ENCODE results near the gene IL5RA. TPM values are rescaled to one million over a fixed set of nuclear protein-coding genes. Genes with fewer than 3 reads are reported as not detected.

The IL5RA gene
- polyA plus RNA-seq, 1 of the 3 experiments (the other 2 are of a cell fraction), result not detected

- TF ChIP-seq REST (IDR thresholded peaks at IDR 0.05; ENCODE audit: low read depth, low read length) (no peak), RXRA (IDR thresholded peaks at IDR 0.05; ENCODE audit: borderline replicate concordance, low read depth) (no peak), NRF1 (IDR thresholded peaks at IDR 0.05; ENCODE audit: low read depth, low read length) (no peak), MXI1 (IDR thresholded peaks at IDR 0.05; ENCODE audit: low read depth, low read length) (no peak)
These were observed 73.0 kb downstream of the IL5RA start (continued) for GRCh38 chr3:3037156-3037555.

- Histone ChIP-seq H3K36me3 (replicated peaks in 1 of 2; ENCODE audit: control insufficient read depth in 1 of 2, insufficient read depth in 2 of 2, low read length in 1 of 2) (no peaks in the 10 kb centered on the region), H3K27me3 (ENCODE audit: insufficient read depth) (no peaks in the 10 kb centered on the region), H3F3A (replicated peaks; ENCODE audit: insufficient read depth) (no peaks in the 10 kb centered on the region), H4K20me1 (ENCODE audit: insufficient read depth) (no peaks in the 10 kb centered on the region), H3K4me1 (ENCODE audit: control insufficient read depth in 1 of 2, insufficient read depth in 2 of 2, low read depth in 1 of 2, low read length in 1 of 2) (peaks cover 0 to 8% of the 10 kb centered on the region in 2 experiments; a peak in 1 of 4 replicates), H2AFZ (ENCODE audit: low read depth) (no peak overlapping the region), H3K4me2 (no peak overlapping the region), H3K9me3 (no peaks in the 10 kb centered on the region), H3K9me2 (no peaks in the 10 kb centered on the region), H3K9ac (no peak overlapping the region), H3K27ac (ENCODE audit: low read depth in 2 of 2, low read length in 1 of 2) (peak overlapping the region in 1 of 2 experiments; percentile 47; a peak in 2 of 4 replicates), H3K4me3 (ENCODE audit: low read depth in 2 of 2, low read length in 1 of 2) (no peak overlapping the region), H3K79me2 (ENCODE audit: insufficient read depth) (no peaks in the 10 kb centered on the region)
- CTCF ChIA-PET, result interaction anchor here (2.4 kb wide), 1 partner anchor 13 kb away, joined by 12 read pairs; no protein-coding TSS in a partner anchor
- TF ChIP-seq CTCF (IDR thresholded peaks at IDR 0.05), result no peak
- TF ChIP-seq NRF1 (IDR thresholded peaks at IDR 0.05; ENCODE audit: low read depth, low read length), result no peak
- TF ChIP-seq RCOR1 (IDR thresholded peaks at IDR 0.05; ENCODE audit: low read length), result no peak
- TF ChIP-seq SIN3A (IDR thresholded peaks at IDR 0.05; ENCODE audit: borderline replicate concordance, low read depth, low read length), result no peak
- TF ChIP-seq TEAD4 (IDR thresholded peaks at IDR 0.05; ENCODE audit: borderline replicate concordance, insufficient read depth), result no peak
- no peak for TF ChIP-seq GABPA (IDR thresholded peaks at IDR 0.05; ENCODE audit: low read depth)
- no peak for TF ChIP-seq PBX3 (IDR thresholded peaks at IDR 0.05)
- TF ChIP-seq POLR2AphosphoS5 (IDR thresholded peaks at IDR 0.05; ENCODE audit: low read depth, low read length), result no peak
- TF ChIP-seq MXI1 (IDR thresholded peaks at IDR 0.05; ENCODE audit: low read depth, low read length), result no peak
- TF ChIP-seq TAF1 (IDR thresholded peaks at IDR 0.05; ENCODE audit: borderline replicate concordance, low read depth, low read length), result no peak
- POLR2A ChIA-PET, result no interaction called here
- no peak for DNase-seq
- 46% methylated on average over 4 of the region's 4 CpGs for WGBS (ENCODE audit: low lambda C conversion rate)
These were observed 78.8 kb downstream of the IL5RA start for GRCh38 chr3:3031326-3031725.
